Neural progenitor cell (in vitro differentiated cells): Measurements from ENCODE around the gene JMJD4.

Source experiments
- CTCF ChIP-seq: fragments of 200-600 bp; sonication (generic); IDR thresholded peaks from 2 replicates; pipeline ENCODE4 v1.5.1; 2017; ENCODE audit warnings: antibody characterized with exemption, mild to moderate bottlenecking
- EZH2 ChIP-seq: fragments of 200-600 bp; sonication (generic); IDR thresholded peaks from 2 replicates; pipeline ENCODE4 v1.6.1; 2017; ENCODE audit warnings: antibody characterized with exemption, mild to moderate bottlenecking, moderate library complexity
- EZH2phosphoT487 ChIP-seq: fragments of 200-600 bp; sonication (generic); IDR thresholded peaks from 2 replicates; pipeline ENCODE4 v1.6.1; 2017; ENCODE audit warnings: antibody characterized with exemption

DNA sequence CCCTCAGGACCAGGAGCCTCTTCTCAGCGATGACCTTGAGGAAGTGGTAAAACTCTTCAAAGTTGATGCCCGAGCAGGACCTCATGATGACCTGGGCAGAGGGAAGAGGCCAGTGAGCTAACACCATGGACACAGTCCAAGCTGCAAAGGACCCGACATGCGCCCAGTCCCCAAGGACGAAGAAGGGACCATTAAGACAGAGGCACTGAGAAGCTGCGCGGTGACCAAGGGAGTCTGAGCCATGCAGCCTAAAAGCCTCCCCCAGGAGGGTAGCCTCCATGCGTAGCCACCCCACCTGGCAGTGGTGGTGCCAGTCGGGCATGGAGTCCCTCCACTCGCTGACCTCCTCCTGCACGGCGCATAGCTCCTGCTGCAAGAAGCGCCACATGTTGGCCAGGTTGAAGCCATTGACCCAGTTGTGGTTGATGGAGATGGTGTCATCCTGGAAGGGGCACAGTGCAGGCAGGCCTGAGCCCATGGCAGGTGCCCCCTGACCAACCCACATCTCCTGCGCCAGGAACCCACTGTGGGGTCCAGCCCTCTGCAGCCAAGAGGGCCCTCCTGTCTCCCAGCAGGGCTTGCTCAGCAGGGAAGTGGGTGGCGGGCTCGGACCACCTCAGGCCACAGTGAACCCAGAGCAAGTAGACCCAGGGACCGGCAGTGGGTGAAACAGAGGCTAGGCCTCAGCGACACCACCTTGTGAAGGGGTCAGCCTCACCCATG lies 2.4 kb downstream of the JMJD4 start:
- TF ChIP-seq CTCF (no peak), EZH2phosphoT487 (no peak), EZH2 (no peak)
